HG02642 (cell line): ENCODE measurements around the gene ZCCHC3.

Experiments
- ATAC-seq: cut with Tn5 transposase; IDR thresholded peaks from one replicate; pipeline ENCODE4 v1.9.1; 2021; ENCODE audit warnings: mild to moderate bottlenecking; ENCODE audit not compliant: unreplicated experiment, poor library complexity

Gene ZCCHC3

DNA sequence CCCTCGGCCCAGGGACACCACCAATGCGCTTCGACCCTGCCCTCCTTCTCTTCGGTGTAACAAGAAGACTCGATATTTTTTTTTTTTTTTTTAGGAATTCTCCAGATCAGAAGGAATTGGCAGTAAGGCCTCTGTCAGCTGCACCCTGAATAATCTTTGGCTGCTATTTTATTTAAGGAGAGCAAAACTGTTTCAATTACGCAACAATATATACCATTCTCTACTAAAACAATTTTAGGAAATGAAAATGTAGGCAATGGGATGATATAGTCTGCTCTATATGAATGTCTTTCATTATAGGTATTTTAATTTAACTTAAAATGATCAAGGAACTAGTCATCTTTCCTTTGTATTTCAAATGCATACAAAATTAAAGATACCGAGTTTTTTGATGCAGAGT is 13.3 kb downstream of the ZCCHC3 start:
- no peak for ATAC-seq

DNA sequence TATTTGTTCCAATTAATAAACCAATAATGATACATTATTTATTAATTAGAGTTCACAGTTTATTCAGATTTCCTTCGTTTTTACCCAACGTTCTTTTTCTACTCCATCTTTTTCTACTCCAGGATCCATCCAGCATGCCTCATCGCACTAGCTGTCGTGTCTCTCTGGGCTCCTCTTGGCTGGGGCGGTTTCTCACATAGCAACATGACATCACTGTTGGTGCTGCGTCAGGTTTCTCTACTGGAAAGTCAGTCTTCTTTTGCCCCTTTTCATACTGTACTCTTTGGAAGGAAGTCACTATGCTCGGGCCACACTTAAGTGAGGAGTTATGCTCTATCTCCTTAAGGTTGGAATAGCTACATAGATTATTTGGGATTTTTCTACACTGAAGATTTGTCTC is 14.2 kb downstream of the ZCCHC3 start:
- no peak for ATAC-seq

DNA sequence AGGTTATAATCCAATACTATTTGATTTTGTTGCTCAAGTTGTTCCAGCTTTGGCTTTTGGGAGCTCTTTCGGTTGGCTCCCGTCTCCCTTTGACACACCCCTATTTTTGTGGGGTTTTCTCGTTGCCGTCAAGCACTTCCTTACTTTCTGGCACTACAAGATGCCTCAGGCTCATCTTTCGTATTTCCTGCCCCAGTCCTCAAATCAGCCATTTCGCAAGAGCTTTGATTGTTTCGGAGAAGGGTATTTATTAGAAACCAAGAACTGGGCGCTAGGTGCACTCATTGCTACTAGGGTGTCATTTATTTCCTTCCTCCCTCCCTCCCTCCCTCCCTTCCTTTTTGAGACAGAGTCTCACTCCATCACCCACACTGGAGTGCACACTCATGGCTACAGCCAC is 14.7 kb downstream of the ZCCHC3 start:
- ATAC-seq = no peak

DNA sequence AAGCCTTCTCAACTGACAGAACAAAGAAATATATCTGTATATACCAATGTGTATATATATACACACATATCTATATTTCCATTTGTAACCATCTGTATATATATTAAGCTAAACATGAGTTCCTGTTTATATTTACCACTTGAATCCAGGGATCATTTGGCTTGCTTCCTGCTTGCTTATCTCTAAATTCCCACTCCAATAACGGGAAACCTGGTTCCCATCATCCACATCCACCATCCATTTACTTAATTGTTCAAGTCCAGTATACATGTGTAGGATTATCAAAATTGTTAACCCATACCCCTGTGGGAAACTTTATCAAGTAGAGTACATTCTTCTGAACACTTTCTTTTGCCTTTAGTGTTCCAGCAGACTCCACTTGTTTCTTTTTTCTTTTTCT is 15.5 kb downstream of the ZCCHC3 start:
- ATAC-seq = no peak

DNA sequence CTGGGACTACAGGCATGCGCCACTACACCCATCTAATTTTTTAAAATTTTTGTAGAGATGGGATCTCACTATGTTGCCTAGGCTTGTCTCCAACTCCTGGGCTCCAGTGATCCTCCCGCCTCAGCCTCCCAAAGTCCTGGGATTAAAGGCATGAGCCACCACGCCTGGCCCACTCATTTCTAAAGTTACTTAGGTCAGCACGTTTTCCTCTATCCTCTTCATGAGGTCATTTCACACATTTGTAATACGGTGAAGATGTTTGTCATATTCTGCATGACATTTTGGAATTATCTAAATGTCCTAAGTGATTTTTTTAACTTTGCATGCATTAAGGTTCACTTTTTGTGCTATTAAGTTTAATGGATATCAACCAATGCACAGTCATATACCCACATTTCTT is 16.0 kb downstream of the ZCCHC3 start:
- no peak for ATAC-seq

DNA sequence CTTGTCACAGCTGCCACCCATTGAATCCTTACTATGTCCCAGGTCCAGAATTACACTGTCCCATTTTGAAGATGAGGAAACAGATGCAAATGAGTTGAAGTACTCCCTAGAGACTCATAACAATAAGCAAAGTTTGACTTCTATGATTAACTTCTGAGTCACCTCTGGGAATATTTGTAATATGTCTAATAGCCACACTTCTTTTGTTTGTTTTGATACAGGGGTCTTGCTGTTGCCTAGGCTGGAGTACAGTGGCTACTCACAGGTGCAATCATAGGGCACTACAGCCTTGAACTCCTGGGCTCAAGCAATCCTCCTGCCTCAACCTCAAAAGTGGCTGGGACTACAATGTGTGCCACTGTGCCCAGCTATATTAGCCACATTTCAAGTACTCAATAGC is 16.6 kb downstream of the ZCCHC3 start:
- ATAC-seq = no peak

DNA sequence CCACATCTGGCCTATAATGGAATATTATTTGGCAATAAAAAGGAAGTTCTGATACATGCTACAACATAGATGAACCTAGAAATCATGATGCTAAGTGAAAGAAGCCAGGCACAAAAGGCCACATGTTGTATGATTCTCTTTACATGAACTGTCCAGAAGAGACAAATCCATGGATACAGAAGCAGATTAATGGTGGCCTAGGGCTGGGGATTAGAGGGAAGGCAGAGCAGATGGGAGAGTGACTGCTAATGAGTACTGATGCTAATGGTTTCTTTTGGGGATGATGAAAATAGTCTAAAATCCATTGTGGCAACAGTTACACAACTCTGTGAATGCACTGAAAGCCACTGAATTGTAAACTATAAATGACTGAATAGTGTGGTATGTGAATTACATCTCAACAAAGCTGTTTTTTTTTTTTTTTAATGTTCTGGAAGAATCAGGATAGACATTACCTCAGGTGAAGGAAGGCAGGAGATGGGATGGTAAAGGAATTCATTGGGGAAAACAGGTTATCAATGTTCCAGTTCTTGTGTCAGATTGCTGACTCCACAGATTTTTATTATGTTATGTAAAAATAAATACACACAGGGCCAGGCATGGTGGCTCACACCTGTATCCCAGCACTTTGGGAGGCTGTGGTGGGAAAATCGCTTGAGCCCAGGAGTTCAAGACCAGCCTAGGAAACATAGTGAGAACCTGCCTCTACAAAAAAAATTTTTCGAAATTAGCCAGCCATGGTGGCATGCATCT is 19.1 kb downstream of the ZCCHC3 start:
- ATAC-seq = no peak

DNA sequence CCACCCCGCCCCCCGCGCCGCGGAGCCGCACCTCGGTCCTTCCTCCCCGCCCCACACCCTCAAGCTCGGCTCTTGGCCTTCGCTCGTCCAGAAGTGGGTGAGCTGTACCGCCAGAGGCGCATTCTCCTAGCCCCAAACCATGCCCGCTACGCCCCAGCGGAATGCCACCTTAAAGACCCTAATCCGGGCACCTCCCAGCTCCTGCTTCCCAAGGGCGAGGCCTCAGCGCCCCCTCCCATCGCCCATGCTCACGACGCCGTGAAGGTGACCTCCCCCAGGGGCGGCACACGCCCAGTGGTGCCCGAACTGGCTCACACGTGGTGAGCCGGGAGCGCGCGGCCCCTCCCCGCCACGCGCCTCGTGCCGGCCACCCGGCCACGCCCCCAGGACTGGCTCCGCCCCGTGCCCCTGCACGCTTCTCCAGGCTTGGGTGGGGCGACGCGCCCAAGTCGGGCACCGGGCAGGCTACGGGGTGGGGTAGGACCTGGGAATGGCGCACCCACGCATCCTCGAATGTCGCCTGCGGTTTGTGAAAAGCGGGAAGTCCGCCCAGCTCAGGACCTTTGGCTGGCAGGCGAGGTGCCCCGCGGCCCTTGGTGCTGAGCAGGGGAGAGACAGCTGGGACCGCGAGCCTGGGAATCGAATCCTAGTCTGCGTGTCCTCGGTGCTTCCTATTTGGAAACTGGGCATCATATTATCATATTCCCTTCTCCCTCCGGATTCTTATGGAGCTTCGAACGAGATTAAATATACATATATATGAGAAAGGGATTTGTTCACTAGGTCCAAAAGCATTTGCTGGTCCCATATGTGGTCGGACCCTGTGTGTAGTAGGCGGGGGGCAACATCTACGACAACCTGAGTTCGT is 27.0 kb downstream of the ZCCHC3 start:
- peak; percentile 61 for ATAC-seq

DNA sequence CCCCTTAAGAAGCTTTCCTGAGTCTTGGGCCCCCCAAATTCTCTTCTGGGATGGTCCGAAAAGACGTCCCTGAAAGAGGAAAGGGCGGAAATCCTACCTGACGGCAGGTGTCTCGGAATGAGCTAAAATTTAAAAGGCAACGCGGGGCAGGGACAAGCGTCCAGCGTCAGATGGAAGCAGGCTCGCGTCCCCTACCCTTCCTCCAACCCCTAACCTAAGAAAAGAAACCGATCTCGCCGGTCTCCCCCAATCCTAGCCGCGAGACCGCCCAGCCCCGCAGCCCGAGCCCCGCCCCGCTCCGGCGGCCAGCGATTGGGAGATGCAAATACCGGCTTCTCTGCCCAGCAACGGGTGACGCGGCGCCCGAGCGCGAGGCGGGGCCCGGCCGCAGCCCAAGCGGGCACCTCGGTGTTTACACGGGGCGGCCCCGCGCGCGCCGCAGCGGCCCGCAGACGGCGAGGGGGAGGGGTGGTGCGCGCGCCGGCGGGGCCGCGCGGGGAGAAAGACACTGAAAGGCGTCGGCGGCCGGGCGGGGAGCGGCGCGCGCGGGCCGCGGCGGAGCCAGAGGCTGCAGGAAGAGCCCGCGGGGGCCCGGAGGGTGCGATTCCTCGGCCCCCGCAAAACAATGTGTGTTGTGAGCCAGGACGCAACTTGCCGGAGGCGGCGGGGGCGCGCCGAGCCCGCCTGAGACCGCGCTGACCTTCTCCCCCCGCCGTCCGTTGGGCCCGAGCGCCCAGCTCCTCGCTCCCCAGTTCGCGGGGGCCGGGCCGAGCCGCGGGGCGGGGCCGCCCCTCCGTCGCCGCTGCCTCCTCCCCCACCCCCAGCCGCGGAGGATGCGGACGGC is 27.9 kb downstream of the ZCCHC3 start, which contains the start of gene SOX12:
TSS of gene SOX12 (plus strand) at position 508 of the 844 bp plus-strand sequence. CDS start 373 bp downstream, outside the sequence.
- peak; percentile 80 for ATAC-seq

DNA sequence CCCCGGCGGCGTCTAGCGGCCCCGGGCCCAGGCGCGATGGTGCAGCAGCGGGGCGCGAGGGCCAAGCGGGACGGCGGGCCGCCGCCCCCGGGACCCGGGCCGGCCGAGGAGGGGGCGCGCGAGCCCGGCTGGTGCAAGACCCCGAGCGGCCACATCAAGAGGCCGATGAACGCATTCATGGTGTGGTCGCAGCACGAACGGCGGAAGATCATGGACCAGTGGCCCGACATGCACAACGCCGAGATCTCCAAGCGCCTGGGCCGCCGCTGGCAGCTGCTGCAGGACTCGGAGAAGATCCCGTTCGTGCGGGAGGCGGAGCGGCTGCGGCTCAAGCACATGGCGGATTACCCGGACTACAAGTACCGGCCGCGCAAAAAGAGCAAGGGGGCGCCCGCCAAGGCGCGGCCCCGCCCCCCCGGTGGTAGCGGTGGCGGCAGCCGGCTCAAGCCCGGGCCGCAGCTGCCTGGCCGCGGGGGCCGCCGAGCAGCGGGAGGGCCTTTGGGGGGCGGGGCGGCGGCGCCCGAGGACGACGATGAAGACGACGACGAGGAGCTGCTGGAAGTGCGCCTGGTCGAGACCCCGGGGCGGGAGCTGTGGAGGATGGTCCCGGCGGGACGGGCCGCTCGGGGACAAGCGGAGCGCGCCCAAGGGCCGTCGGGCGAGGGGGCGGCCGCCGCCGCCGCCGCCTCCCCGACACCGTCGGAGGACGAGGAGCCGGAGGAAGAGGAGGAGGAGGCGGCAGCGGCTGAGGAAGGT is 28.7 kb downstream of the ZCCHC3 start:
- ATAC-seq = peak; percentile 7

DNA sequence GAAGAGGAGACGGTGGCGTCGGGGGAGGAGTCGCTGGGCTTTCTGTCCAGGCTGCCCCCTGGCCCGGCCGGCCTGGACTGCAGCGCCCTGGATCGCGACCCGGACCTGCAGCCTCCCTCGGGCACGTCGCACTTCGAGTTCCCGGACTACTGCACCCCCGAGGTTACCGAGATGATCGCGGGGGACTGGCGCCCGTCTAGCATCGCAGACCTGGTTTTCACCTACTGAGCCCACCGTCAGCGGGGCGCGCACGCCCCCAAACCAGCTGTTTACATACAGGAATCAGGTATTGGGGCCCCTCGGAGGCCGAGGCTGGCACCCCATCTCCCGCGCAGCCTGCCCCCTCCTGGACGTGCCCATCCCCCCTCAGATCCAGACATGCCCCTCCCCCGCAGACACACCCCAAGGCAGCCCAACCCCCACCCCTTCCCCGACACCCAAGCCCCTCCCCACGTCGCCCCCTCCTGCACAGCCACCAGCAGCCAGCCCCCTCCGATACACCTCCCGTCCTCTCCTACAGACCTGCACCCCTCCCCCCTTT is 29.3 kb downstream of the ZCCHC3 start:
- no peak for ATAC-seq

DNA sequence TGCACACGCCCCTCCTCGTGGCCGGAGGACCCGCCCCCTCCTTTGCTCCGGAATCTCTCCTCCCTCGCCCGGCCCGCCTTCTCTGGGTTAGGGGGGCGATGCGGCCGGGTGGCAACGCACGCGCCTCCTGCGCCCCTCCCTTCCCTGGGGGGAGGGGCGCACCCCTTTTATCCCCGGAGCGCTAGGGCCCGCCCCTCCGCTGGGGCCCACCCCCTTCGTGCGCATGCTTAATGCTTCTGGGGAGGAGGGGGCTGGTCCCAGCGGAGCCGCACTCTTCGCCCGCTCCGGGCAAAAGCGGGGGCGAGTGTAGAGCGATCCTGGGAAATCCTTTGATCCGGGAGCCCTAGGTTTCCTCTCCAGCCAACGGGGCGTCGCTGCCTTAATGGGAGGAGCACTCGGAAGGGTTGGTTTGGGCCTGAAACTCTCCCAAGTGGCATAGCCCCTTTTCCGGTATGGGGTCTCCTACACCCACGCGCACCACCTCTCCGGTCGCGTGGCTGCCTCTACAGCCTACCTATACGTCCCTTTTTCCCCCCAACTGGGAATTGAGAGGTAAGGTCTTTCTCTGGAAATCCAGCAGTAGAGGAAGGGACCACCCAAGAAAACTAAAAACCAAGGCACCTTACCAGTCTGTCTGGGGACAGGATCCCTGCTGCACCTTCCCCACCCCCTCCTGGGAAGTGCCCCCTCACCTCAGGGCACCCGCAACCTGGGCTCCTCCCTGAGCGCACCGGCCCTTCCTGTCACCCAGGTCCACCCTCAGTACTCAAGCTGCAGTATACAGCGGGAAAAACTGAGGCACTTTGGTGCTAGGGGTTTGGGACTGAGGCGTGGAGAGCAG is 30.0 kb downstream of the ZCCHC3 start:
- peak; percentile 12 for ATAC-seq

DNA sequence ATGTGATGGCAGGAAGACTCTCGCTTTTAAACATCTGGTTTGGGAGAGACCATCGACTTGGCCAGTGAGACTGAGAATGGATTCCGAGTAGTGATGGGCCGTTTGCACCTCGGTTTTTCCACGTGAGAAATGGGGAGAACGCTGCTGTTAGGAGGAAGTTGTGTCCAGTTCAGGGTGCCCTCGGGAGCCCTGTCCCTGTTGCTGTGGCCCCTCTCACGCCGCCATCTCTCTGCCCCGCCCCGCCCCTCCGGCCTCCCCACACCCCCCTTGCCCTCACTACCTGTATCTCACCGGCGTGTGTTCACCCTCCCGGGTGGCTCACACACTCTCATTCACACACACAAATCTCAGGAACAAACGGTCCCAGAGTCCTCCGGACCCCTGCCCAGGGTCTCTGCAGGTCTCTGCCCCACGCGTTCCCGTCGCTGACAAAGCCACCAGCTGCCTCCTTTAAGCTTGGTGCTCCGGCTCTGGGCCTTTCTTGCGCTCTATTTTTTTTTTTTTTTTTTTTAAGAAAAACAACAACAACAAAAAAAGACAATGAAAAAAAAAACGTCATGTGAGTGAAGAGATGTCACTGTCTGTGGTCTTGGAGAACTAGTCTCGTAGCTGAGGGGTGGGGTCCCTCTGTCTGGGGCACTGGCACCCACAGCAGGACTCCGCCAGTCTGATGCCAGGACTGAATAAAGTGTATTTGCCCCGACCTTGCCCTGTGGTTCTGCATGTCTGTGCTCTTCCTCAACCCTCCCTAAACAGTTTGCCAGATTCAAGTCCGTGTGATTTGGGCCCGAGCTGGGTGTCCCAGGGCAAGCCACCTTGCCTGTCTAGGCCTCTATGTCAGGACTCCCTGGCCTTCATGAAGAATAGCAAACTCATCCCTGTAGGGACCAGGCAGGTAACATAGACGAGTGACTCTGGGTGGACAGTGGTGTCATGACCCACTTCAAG is 30.9 kb downstream of the ZCCHC3 start:
- no peak for ATAC-seq

DNA sequence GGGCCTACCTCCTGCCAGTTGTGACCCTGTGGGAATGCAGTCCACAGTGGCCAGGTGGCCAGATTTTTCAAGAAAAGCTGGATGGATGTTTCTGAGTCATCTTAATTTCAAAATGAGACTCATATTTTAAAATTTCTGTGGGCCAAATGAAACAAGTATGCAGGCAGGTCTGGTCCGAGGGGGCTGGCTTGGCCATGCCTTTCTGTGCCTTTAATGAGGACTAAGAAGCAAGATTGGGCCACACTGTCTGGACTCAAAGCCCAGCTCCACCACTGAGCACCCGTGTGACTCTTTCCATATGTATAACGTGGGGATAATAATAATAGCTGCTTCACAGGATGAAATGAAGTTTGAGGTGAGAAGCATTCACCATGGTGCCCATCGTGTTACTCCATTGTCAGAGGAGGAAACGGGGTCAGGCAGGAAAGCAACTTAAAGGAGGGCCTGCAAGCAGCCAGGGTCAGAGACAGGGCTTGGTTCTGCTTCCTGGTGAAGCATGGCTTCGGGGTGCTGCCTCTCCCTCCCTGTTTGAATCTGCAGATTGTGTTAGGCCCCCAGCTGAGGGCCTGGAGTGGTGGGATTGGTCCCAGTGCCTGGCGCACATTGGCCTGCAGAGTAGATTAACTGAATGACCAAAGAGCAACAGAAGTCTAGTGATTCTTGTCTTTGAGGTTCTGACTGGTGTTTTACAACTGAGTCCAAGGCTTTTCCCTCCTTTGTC is 31.8 kb downstream of the ZCCHC3 start:
- ATAC-seq = no peak

DNA sequence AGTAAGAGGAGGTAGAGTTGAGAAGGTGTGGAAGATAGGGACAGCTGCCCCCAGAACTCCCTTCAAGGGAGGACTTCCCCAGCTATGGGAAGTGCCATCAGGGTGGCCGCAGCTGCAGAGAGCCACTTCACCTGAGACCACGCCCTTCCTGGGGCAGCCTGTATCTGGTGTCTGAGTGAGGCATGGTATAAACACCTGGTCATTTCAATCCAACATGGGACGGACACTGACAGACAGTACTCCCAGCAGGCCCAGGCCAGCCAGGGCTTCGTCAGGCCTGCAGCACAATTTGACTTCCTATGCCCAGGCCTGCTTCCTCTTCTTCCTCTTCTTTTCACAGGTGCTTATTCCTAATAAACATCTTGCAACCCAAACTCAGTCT is 32.5 kb downstream of the ZCCHC3 start:
- ATAC-seq = no peak

DNA sequence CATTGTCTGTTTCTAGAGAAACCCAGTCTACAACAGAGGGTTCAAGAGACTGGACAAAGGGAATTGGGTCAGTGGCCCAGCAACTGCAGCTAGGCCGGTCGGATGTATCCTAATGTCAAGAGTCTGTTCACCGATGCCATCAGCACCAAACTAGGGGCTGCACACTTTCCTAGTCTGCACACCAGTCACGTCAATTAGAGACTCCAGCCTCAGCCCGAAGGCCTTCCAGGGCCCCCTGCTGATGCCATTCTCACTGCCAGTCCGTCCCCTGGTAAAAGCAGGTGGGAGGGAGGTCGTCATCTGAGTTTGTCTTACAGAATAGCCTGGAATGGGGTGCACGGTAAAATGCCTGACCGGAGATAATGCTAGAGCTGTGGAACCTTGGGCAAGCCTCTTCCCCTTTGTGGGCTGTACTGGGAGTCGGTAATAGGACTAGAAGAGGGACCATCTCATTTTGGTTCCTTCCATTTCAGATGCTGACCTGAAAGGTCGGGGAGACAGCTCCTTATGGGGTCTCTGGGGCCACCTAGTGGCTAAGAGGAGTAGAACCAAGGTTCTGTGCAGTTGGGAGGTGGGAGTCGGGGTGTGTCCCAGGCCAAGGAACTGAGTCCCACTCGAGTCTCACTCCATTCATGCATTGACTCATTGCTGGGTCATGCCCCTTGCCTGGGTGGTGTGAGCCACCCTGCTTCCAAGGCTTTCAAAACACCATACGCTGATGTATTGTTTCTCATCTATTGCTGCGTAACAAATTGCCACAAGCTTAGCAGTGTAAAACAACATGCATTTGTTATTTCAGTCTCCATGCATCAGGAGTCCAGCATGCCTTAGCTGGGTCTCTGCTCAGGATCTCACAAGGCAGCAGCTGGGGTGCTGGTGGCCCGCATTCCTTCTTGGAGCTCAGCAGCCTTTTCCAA is 33.1 kb downstream of the ZCCHC3 start:
- peak; percentile 31 for ATAC-seq
